K562 (cell line): ENCODE measurements around the gene PEX5L. TPM values are rescaled to one million over a fixed set of nuclear protein-coding genes. Genes with fewer than 3 reads are reported as not detected.

Source experiments
- ATAC-seq: fragments of 200-7000 bp; cut with Tn5 transposase; 3 replicates; pipeline ENCODE4 v1.9.1; 2020; ENCODE audit warnings: moderate library complexity
- BruUV-seq: library from RNA; stranded (reverse); fragments of 400-500 nt; replicated peaks from 2 replicates; lab custom pipeline; 2021; lab: Mats Ljungman, UMichigan
- CTCF ChIA-PET: fragments of 300-600 bp; formaldehyde crosslinking; extraction: SDS; loops from one replicate; lab custom pipeline; 2021; ENCODE audit warnings: low intra/inter-chr PET ratio; lab: Yijun Ruan, JAX
- POLR2A ChIA-PET: fragments of 300-600, 350-650 bp; sonication (Branson Sonifier 250); formaldehyde crosslinking; extraction: SDS; loops from one replicate; lab custom pipeline; 2021; ENCODE audit warnings: antibody characterized with exemption, inconsistent platforms; lab: Yijun Ruan, JAX
- DNase-seq, 4 experiments: peaks; one replicate each; pipeline versions ENCODE4 v3.0.0 to v3.0.0-alpha.2; 2011 to 2018; ENCODE audit warnings: low spot score in 3 of 4, mixed read lengths in 3 of 4; ENCODE audit errors: extremely low read depth in 1 of 4
- FAIRE-seq: peaks from 2 replicates; lab custom pipeline; 2011; peaks lifted over from hg19 to GRCh38; lab: Jason Lieb, UNC
- H2AFZ ChIP-seq: 2 replicates; pipeline ENCODE4 v1.6.0; 2011; ENCODE audit warnings: low read depth, low read length, control low read depth, inconsistent platforms
- H3K27ac ChIP-seq: fragments of 200-600 bp; 3 replicates; pipeline ENCODE4 v1.8.0; 2011; ENCODE audit warnings: low read depth, mild to moderate bottlenecking, control low read depth, inconsistent platforms, low read length, moderate library complexity, mixed read lengths; ENCODE audit errors: extremely low read depth
- H3K27me3 ChIP-seq, 2 experiments: fragments of 300-600 bp in 1 of 2; 2 replicates in 1 of 2; 3 replicates in 1 of 2; pipeline versions ENCODE4 v1.6.0 to v1.8.0; 2011; ENCODE audit warnings: inconsistent platforms in 2 of 2, low read length in 2 of 2, mild to moderate bottlenecking in 1 of 2, mixed read lengths in 1 of 2, moderate library complexity in 1 of 2; ENCODE audit not compliant: control insufficient read depth in 2 of 2, insufficient read depth in 2 of 2
- H3K36me3 ChIP-seq: fragments of 300-600 bp; 3 replicates; pipeline ENCODE4 v1.8.0; 2011; ENCODE audit warnings: mild to moderate bottlenecking, low read length, inconsistent platforms; ENCODE audit not compliant: control insufficient read depth, insufficient read depth
- H3K4me1 ChIP-seq, 2 experiments: fragments of 200-600 bp in 1 of 2; replicated peaks in 1 of 2; 2 replicates in 1 of 2; 3 replicates in 1 of 2; pipeline versions ENCODE4 v1.5.1 to v1.8.0; 2011; ENCODE audit warnings: inconsistent platforms in 2 of 2, low read length in 2 of 2, mild to moderate bottlenecking in 1 of 2, mixed read lengths in 1 of 2, moderate library complexity in 1 of 2; ENCODE audit not compliant: control insufficient read depth in 2 of 2, insufficient read depth in 2 of 2
- H3K4me2 ChIP-seq: 2 replicates; pipeline ENCODE4 v1.6.1; 2011; ENCODE audit warnings: low read length, control low read depth, inconsistent platforms, mixed read lengths; ENCODE audit not compliant: insufficient read depth
- H3K4me3 ChIP-seq: fragments of 200-600 bp; sonication (generic), shearing (Covaris generic); 2 replicates; pipeline ENCODE4 v1.5.1; 2016; ENCODE audit warnings: control low read depth, inconsistent platforms
- H3K79me2 ChIP-seq: fragments of 200-600 bp; 3 replicates; pipeline ENCODE4 v1.8.0; 2011; ENCODE audit warnings: low read length, inconsistent platforms; ENCODE audit not compliant: control insufficient read depth, insufficient read depth
- H3K9ac ChIP-seq, 2 experiments: 2 replicates each; pipeline versions ENCODE4 v1.6.0 to v1.6.1; 2011; ENCODE audit warnings: low read depth in 2 of 2, low read length in 2 of 2, control low read depth in 1 of 2, inconsistent platforms in 1 of 2, mild to moderate bottlenecking in 1 of 2, mixed read lengths in 1 of 2; ENCODE audit not compliant: insufficient read depth in 1 of 2
- H3K9me1 ChIP-seq: one replicate; pipeline ENCODE4 v1.6.0; 2011; ENCODE audit warnings: inconsistent platforms, mild to moderate bottlenecking, low read length, moderate library complexity; ENCODE audit not compliant: control insufficient read depth, insufficient read depth
- H3K9me3 ChIP-seq: replicated peaks from 2 replicates; pipeline ENCODE4 v1.5.1; 2011; ENCODE audit warnings: low read depth, low read length, inconsistent platforms; ENCODE audit not compliant: control insufficient read depth, insufficient read depth
- H4K20me1 ChIP-seq: replicated peaks from 2 replicates; pipeline ENCODE4 v1.6.1; 2011; ENCODE audit warnings: low read length, inconsistent platforms, mixed read lengths; ENCODE audit not compliant: control insufficient read depth, insufficient read depth
- ELF1 ChIP-seq: fragments of 200-800 bp; sonication (Bioruptor generic); IDR thresholded peaks from 2 replicates; pipeline ENCODE4 v1.6.1; 2016; ENCODE audit warnings: missing genetic modification characterization, missing compliant biosample characterization
- FOXM1 ChIP-seq, 2 experiments: fragments of 450-650 bp in 1 of 2; sonication (generic) in 1 of 2; formaldehyde crosslinking in 1 of 2; IDR thresholded peaks; 2 replicates each; pipeline versions ENCODE4 v1.6.1 to v1.9.0; 2017 to 2022; ENCODE audit warnings: low read depth in 2 of 2, mild to moderate bottlenecking in 2 of 2, missing genetic modification reagents in 1 of 2, moderate library complexity in 1 of 2
- MCM2 ChIP-seq: fragments of 450-650 bp; IDR thresholded peaks from 2 replicates; pipeline ENCODE4 v1.6.1; 2017; ENCODE audit warnings: low read depth, mild to moderate bottlenecking
- MECOM ChIP-seq: fragments of 250-450 bp; sonication (Bioruptor Pico); IDR thresholded peaks from 2 replicates; pipeline ENCODE4 v1.8.0; 2022; ENCODE audit warnings: inconsistent platforms
- PHF8 ChIP-seq: fragments of 200-600 bp; sonication (generic); IDR thresholded peaks from 2 replicates; pipeline ENCODE4 v1.6.1; 2012; ENCODE audit warnings: mixed run types, mild to moderate bottlenecking, inconsistent platforms, low read length, moderate library complexity, borderline replicate concordance
- POLR2G ChIP-seq: fragments of 200-400 bp; formaldehyde crosslinking; IDR thresholded peaks from 2 replicates; pipeline ENCODE4 v1.6.1; 2017; ENCODE audit warnings: low read depth, mild to moderate bottlenecking, antibody characterized with exemption, low read length, moderate library complexity
- PRMT5 ChIP-seq: sonication (generic); formaldehyde crosslinking; IDR thresholded peaks from 2 replicates; pipeline ENCODE4 v1.5.0; 2020; ENCODE audit warnings: missing genetic modification reagents
- RB1 ChIP-seq: fragments of 450-650 bp; IDR thresholded peaks from 2 replicates; pipeline ENCODE4 v1.6.1; 2017; ENCODE audit warnings: low read depth, mild to moderate bottlenecking
- SAFB ChIP-seq: fragments of 200-400 bp; formaldehyde crosslinking; IDR thresholded peaks from 2 replicates; pipeline ENCODE4 v1.6.1; 2017; ENCODE audit warnings: low read depth, low read length, borderline replicate concordance
- TCF7L2 ChIP-seq: fragments of 150-350 bp; IDR thresholded peaks from 2 replicates; pipeline ENCODE4 v1.6.1; 2016; ENCODE audit warnings: low read depth, mild to moderate bottlenecking, low read length, moderate library complexity
- ZBED1 ChIP-seq: IDR thresholded peaks from 2 replicates; pipeline ENCODE4 v1.6.1; 2014
- ZFX ChIP-seq: sonication (generic); formaldehyde crosslinking; IDR thresholded peaks from 2 replicates; pipeline ENCODE4 v1.8.0; 2022; ENCODE audit warnings: mild to moderate bottlenecking, missing genetic modification reagents, moderate library complexity
- ZNF12 ChIP-seq: sonication (generic); formaldehyde crosslinking; IDR thresholded peaks from 2 replicates; pipeline ENCODE4 v1.4.0; 2020; ENCODE audit warnings: mild to moderate bottlenecking, missing genetic modification reagents
- ZNF239 ChIP-seq: fragments of 250-450 bp; sonication (Bioruptor Pico); IDR thresholded peaks from 2 replicates; pipeline ENCODE4 v1.4.0; 2020; ENCODE audit warnings: mild to moderate bottlenecking
- ZNF584 ChIP-seq: fragments of 200-800 bp; sonication (Bioruptor generic); IDR thresholded peaks from 2 replicates; pipeline ENCODE4 v1.6.1; 2016; ENCODE audit warnings: low read depth, mild to moderate bottlenecking, missing genetic modification characterization, missing compliant biosample characterization
- WGBS: fragments of 100-300 bp; shearing (Covaris generic); methylation state at CpG from one replicate; pipeline ENCODE4 v1.1.6; 2016; ENCODE audit warnings: low coverage, mixed read lengths; ENCODE audit not compliant: insufficient coverage; ENCODE audit errors: missing lambda C conversion rate; 5-methylcytosine and 5-hydroxymethylcytosine counted together
- in situ Hi-C: fragments of 300-500 bp; cut with MboI; formaldehyde crosslinking; loops from 4 replicates; pipeline ENCODE4 v1.15.0; 2018; ENCODE audit warnings: inconsistent platforms, mixed read lengths
- intact Hi-C: fragments of 100-400 bp; cut with micrococcal nuclease; formaldehyde crosslinking; loops from 2 replicates; pipeline ENCODE4 v1.14.2; 2022
- polyA plus RNA-seq, 8 experiments: library from polyadenylated mRNA; depleted of rRNA in 4 of 8; stranded (reverse) in 5 of 8; unstranded in 3 of 8; fragments of >200 nt; fragmentation: Nextera tagmentation in 2 of 8; fragmentation: Illumina TruSeq in 1 of 8; extraction: Ambion mirVana in 2 of 8; extraction: Trizol in 1 of 8; gene quantifications; 2 replicates each; pipeline versions ENCODE4 v1.2.1 to v1.2.3, GENCODE V29; 2011 to 2014; ENCODE audit warnings: inconsistent platforms in 1 of 8, missing spikeins in 1 of 8
- total RNA-seq, 7 experiments: library from RNA; depleted of rRNA in 6 of 7; stranded (reverse); fragments of >200 nt in 6 of 7; fragmentation: Illumina TruSeq in 2 of 7; extraction: Trizol in 2 of 7; gene quantifications; 2 replicates each; pipeline versions ENCODE4 v1.2.1 to v1.2.3, GENCODE V29; 2011 to 2021; ENCODE audit warnings: low replicate concordance in 1 of 7
- TF ChIP-seq, protein P1 (sequence below), 2 experiments: fragments of 450-650 bp; IDR thresholded peaks; 2 replicates each; pipeline ENCODE4 v1.6.1; 2016
- TF ChIP-seq, protein P2 (sequence below): fragments of 450-650 bp; IDR thresholded peaks from 2 replicates; pipeline ENCODE4 v1.6.1; 2016; ENCODE audit warnings: low read depth, mild to moderate bottlenecking, moderate library complexity
- TF ChIP-seq, protein P3 (sequence below): fragments of 450-650 bp; formaldehyde crosslinking; IDR thresholded peaks from 2 replicates; pipeline ENCODE4 v1.4.0; 2022; ENCODE audit warnings: mild to moderate bottlenecking, moderate library complexity

The PEX5L gene
- total and polyA plus RNA-seq, 9 of the 15 experiments (the other 6 are each of a cell fraction or from before 2014, with no cell fraction given) = not detected

DNA sequence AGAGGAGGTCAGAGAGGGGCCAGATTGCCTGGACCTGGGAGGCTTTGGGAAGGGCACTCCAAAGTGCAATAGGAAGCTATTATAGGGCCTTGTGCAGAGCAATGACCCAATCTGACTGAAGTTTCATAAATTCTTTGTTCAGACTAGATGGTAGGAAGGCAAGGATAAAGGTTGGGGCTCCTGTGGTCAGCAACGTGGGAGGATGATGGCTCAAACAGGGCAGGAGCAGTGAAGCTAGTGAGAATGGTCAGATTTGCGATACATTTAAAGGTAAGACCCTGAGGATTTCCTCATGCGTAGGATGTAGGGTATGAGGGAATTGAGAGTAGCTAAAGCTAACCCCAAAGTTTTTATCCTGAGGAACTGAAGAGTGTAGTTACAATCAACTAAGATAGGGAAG is 244.9 kb downstream of the PEX5L start (continued):
- TF ChIP-seq POLR2G (no peak), TCF7L2 (no peak), ELF1 (tag) (no peak)

DNA sequence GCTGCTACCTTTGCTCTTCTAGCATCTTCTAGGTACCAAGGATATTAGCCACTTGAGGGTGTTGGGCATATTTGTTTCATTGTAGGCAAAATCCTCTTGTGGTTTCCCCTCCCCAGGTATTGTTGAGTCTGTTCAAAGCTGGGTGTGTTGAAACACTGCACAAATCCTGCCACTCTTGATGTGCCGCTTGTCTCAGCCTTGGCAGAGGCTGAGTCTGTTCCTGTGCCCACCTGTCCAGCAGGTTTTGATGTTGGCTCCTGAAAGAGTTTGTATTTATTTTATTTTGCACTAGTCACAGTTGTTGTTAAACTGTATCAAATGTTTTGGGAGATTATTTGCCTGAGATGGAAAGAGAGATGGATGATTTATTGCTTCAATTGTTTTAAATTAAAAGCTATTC is 247.7 kb downstream of the PEX5L start:
- BruUV-seq = no TSS peak
- FAIRE-seq (no peak), DNase-seq (no peak), ATAC-seq (no peak)
- no peaks in the 10 kb centered on the region for H3K36me3 ChIP-seq
- WGBS = 0% methylated on average over 1 of the region's 1 CpG
- H2AFZ ChIP-seq = no peak overlapping the region
- intact Hi-C loops = no loop called here
- H3K4me2 ChIP-seq = no peak overlapping the region
- H3K9me1 ChIP-seq = no peaks in the 10 kb centered on the region
- POLR2A ChIA-PET = no interaction called here
- H3K4me3 ChIP-seq = no peak overlapping the region
- H3K4me1 ChIP-seq = no peaks in the 10 kb centered on the region
- no peak overlapping the region for H3K9ac ChIP-seq
- H3K79me2 ChIP-seq = no peaks in the 10 kb centered on the region
- no peaks in the 10 kb centered on the region for H4K20me1 ChIP-seq
- H3K9me3 ChIP-seq = no peaks in the 10 kb centered on the region
- no peak overlapping the region for H3K27ac ChIP-seq
- CTCF ChIA-PET = no interaction called here
- in situ Hi-C loops = no loop called here
- no peaks in the 10 kb centered on the region for H3K27me3 ChIP-seq
- TF ChIP-seq RB1 = no peak
- no peak for TF ChIP-seq MECOM
- TF ChIP-seq ZNF239 (CRISPR knock-in tag) = no peak
- no peak for TF ChIP-seq SAFB
- TF ChIP-seq ZNF584 = no peak
- no peak for TF ChIP-seq FOXM1 (IDR thresholded peaks at IDR 0.05; ENCODE audit: low read depth)
- TF ChIP-seq FOXM1 (CRISPR knock-in tag; IDR thresholded peaks at IDR 0.05; ENCODE audit: low read depth) = no peak
- TF ChIP-seq, protein P1, sequence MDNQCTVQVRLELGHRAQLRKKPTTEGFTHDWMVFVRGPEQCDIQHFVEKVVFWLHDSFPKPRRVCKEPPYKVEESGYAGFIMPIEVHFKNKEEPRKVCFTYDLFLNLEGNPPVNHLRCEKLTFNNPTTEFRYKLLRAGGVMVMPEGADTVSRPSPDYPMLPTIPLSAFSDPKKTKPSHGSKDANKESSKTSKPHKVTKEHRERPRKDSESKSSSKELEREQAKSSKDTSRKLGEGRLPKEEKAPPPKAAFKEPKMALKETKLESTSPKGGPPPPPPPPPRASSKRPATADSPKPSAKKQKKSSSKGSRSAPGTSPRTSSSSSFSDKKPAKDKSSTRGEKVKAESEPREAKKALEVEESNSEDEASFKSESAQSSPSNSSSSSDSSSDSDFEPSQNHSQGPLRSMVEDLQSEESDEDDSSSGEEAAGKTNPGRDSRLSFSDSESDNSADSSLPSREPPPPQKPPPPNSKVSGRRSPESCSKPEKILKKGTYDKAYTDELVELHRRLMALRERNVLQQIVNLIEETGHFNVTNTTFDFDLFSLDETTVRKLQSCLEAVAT (IDR thresholded peaks at IDR 0.05) = no peak
- TF ChIP-seq, protein P2, sequence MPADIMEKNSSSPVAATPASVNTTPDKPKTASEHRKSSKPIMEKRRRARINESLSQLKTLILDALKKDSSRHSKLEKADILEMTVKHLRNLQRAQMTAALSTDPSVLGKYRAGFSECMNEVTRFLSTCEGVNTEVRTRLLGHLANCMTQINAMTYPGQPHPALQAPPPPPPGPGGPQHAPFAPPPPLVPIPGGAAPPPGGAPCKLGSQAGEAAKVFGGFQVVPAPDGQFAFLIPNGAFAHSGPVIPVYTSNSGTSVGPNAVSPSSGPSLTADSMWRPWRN = no peak
- TF ChIP-seq ZBED1 = no peak
- no peak for TF ChIP-seq ZFX (CRISPR knock-in tag)
- TF ChIP-seq ZNF12 (CRISPR knock-in tag) = no peak
- TF ChIP-seq MCM2 = no peak
- TF ChIP-seq, protein P3, sequence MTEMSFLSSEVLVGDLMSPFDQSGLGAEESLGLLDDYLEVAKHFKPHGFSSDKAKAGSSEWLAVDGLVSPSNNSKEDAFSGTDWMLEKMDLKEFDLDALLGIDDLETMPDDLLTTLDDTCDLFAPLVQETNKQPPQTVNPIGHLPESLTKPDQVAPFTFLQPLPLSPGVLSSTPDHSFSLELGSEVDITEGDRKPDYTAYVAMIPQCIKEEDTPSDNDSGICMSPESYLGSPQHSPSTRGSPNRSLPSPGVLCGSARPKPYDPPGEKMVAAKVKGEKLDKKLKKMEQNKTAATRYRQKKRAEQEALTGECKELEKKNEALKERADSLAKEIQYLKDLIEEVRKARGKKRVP = no peak
- TF ChIP-seq PHF8 = no peak
- no peak for TF ChIP-seq PRMT5 (CRISPR knock-in tag)
